ENCODE data around the gene JMJD8.

The JMJD8 gene

DNA sequence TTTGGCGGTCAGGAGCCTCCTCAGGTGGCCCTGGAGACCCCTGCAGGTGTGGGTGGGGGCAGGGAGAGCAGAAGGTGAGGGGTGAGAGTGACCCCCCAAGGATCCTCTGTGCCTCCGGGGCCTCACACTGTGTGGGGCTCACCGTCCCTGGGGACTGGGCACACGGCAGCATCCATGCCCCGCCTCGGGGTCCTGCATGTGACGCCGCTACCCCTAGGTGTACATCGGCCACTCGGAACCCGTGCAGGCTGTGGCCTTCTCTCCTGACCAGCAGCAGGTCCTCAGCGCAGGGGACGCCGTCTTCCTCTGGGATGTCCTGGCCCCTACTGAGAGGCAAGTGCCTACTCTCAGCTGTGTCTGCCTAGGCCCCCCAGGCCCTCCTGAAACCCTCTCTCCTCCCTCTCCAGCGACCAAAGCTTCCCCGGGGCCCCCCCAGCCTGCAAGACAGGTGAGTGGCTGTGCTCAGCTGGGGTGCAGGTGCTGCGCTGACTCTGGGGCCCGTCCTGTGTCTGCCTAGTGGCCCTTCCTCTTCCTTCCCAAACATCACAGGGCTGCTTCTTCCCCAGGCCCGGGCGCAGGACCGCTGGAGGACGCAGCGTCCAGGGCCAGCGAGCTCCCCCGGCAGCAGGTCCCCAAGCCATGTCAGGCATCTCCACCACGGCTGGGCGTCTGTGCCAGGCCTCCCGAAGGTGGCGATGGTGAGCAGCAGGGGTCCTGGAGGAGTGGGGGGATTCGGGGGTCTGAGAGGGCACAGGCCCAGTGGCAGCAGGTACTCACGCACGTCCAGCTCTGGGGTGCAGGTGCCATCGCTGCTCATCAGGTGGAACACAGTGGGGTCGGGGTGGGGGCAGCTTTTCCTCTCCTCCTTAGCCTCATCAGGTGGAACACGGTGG lies 25.2 kb downstream of the JMJD8 start:
- DNase-seq = no peak

DNA sequence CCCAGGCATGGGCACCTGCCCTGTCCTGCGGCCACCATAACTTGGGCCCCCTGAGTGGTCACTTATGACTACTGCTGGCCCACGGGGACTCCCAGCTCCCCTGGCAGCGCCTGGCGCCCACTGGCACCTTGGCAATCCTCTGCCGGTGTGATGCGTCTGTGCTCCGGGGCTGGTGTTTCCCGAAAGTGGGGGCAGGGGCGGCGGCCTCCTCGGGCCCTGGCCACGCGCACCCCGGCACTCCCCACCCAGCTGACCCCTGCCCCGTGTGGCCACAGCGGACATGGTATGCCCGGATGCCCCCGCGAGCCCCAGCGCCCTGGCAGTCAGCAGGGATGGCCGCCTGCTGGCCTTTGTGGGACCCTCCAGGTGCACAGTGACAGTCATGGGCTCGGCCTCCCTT lies 26.6 kb downstream of the JMJD8 start:
- no peak for DNase-seq

DNA sequence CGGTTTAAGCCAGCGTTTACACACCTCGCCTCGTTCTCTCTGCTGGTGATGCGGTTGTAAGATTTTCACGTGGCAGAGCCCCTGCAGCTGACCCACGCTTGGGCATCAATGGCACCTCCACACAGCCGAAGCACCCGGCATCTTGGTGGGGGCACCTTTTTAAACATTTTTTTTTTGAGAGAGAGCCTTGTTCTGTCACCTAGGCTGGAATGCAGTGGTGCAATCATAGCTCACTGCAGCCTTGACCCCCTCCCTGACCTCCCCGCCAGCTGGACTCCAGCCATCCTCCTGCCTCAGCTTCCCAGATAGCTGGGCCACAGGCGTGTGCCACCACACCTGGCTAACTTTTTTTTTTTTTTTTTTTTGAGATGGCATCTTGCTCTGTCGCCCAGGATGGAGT lies 30.1 kb downstream of the JMJD8 start:
- DNase-seq = no peak

DNA sequence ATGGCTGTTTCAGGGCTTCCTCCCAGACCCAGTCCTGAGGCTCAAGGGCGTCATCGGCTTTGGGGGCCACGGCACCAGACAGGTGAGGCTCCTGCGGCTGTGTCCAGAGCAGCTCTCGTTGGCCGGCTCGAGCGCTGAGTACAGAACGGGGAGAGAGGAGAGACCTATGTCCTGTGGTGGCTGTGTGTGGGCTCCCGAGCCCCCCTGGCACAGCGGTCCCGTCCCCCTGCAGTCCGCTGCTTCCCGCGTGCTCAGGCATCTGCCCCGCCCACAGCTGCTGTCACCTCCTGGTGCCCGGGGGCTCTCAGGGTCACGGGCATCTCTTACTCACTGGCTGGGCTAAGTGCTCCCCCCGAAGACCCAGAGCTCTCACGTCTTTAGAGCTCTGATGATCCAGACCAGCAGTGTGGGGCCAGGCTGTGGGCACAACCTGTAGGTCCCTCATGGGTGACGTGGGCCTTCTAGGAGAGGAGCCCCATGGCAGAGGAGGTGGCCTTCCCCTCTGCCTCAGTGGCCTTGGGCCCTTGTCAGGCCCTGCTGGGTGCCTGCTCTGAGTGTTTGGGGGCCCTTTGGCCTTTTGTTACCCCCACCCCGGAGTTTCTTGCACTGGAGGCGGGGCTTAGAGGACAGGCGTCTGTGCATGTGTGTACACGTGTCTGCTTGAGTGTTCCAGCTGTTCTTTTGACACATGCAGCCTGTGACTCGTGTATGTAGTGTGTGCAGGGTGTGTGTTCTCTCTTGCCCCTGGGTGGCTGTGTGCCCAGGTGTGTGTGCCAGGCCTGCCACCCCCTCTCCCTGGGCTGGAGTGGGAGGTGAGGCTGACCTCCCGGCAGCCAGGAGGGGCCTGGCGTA lies 31.5 kb downstream of the JMJD8 start:
- DNase-seq = no peak

DNA sequence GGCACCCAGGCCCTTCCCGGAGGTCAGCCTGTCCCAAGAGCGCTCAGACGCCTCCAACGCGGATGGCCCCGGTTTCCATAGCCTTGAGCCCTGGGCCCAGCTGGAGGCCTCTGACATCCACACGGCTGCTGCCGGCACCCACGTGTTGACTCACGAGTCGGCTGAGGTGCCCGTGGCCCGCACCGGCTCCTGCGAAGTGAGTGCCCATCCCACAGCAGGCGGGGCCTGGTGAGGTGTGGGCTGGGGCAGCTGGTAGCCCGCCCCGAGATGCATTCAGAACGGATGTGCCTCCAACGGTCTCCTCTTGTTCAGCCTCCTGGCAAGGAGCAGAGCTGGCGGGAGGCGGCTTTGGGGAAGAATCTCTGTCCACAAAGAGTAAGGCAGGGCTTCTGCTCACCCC lies 32.3 kb downstream of the JMJD8 start:
- DNase-seq = no peak

DNA sequence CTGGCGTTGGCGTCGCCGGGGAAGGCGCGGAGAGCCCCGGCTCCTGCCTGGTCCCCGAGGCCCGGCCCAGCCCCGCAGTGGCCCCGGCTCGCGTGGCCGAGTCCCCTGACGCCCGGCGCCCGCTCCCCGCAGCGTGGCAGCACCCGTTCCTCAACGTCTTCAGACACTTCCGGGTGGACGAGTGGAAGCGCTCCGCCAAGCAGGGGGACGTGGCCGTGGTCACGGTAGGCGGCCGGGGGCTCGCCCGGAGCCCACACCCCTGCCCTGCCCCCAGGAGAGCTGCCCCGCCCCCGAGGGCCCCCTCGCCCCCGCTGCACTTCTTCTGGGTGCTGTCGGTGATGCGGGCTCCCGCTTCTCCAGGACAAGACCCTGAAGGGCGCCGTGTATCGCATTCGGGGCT lies 34.5 kb downstream of the JMJD8 start:
- no peak for DNase-seq

DNA sequence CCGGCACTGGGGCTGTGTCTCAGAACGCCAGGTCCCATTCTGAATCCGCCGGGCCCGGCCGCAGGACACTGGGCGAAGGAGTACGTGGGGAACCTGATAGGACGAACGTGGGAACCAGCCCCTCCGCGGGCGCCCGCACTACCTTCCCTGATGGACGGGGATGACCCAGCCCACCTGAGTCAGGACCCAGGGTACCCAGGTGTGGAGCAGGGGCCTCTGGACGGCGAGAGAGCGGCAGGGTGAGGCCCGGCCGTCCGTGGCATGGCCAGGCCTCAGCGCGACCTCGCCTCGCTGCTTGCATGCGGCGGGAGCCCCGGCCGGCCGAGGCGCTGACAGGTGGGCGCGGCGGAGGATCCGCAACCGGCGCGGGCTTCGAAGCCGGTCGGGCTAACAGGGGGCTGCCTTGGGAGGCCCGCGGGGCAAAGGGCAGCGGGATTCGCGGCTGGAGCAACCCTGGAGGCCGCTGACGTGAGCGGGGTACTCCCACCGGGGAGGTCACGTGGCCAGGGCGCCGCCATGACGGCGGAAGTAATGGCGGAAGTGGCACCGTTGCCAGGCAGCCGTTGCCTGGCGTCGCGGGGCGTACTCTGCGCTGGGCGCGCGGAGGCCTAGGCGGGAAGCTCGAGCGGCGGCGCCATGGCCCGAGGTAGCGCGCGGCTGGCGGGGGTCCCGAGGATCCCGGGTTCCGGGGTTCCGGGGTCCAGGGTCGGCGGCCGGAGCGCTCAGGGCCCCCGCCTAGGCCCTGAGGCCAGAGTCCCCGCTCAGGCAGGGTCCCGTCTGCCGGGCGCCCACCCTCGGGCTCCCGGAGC lies 35.1 kb downstream of the JMJD8 start, which contains the start of gene WDR90:
Gene WDR90, plus strand, starts transcription at position 585 of the 809 bp plus-strand sequence. Its CDS starts 52 bp downstream, at position 637.
- peak; percentile 87 for DNase-seq

DNA sequence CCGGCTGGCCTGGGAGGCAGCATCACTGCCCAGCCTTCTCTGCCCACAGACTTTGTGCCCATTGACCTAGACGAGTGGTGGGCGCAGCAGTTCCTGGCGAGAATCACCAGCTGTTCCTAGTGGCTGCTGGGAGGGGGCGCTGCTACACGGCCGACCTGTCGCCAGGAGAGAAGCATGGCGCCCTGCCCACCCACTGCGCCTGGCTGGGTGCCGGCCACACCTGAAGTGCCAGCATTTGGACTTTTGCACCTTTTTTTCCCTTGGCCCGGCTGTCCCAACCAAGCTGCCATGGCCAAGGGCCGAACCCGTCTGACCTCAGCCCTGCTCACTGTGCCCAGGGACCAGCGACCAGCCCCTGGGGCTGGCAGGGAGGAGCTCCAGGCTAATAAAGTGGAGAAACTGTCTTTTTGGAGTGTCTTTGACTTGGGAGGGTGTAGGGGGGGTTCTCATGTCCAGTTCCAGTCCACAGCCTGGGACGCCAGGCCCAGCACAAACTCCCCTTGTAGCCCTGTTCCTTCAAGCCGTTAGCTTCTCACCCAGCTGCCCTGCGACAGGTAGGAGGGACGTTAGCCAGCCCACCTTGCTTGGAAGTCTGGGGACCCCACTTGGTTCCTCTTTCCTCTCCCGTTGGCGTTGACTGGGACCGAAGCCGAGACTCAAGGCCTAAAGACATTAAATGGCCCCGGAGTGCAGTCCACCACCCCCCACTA lies 35.9 kb downstream of the JMJD8 start:
- DNase-seq = no peak

DNA sequence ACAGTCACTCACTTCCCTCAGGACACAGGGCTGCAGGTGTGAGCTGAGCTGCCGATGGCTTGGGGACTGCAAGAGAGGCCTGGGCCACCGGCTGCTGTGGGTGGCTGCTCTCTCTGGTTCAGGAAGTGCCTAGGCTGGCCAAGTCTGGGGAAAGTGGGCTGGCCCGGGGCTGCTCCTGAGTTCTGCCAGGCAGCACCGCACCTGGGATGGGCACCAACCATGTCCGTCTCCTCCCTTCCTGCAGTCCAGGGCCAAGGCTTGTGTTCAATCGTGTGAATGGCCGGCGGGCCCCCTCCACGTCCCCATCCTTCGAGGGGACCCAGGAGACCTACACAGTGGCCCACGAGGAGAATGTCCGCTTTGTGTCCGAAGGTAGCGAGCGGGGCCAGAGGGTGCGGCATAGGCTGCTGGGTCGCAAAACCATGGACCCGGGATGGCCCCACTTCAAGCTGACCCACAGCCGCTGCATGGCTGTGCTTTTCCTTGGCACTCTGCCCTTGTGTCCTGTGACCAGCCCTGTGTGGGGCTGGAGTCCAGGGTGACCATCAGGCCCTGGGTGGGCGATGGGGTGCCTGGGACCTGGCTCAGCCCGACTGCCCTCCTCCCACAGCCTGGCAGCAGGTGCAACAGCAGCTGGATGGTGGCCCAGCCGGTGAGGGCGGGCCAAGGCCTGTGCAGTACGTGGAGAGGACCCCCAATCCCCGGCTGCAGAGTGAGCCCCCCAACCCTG lies 36.8 kb downstream of the JMJD8 start:
- no peak for DNase-seq

DNA sequence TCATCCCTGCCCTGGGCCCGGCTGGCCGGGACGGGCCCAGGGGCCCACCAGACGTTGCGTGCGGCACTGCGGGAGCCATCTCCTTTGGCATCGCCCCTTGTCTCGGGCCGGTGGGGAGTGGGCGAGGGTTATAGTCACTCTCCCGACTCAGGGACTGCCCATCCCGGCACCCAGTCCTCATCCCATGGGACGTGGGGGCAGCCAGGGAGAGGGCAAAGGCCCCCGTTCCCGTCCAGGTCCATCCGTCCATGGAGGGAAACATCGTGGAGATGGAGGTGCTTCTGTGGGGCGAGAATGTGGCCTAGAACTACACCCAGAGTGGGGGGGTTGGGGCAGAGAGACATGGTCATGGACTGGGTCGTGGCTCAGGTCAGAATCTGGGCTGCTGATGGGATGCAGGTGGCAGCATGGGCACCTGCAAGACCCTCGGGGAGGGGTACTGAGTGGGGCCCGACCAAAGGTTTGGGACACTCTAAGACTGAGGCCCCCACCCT lies 37.4 kb downstream of the JMJD8 start:
- no peak for DNase-seq

DNA sequence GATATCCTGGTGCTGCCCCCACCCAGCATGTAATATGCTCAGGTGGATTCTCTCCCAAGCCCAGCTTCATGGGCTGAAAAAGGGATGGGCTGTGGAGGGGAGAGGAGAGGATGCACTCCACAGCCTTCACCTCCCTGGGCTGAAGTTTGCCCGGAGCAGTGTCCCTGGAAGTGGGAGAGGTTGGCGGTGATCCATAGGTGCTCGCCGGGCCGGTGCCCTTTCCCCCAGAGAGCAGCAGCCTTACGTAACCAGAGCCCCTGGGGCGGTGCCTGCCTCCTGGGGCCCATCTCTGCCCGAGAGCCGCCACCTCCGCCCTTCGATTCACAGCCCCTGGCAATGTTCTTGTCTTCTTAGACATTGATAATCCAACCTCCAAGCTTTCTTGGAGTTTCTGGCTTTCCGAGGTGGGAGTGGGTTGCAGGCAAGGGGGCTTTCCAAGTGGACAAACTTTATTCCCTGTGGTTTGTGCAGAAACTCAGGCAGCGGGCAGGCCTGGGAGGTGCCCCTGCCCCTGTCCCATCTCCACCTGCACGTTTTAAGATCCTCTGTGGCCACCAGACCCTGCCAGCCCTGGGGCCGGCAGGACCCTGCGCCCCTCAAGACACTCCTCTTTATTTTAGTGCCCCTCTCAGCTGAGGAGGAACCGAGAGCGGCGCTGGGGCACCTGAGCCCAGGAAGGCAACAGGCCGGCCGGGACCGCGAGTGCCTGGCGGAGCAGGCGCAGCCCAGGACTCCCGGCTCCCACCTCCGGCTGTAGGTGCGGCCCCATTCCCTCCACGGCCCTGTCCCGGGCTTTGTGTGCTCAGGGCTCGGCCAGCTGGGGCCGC lies 38.1 kb downstream of the JMJD8 start:
- DNase-seq = no peak

DNA sequence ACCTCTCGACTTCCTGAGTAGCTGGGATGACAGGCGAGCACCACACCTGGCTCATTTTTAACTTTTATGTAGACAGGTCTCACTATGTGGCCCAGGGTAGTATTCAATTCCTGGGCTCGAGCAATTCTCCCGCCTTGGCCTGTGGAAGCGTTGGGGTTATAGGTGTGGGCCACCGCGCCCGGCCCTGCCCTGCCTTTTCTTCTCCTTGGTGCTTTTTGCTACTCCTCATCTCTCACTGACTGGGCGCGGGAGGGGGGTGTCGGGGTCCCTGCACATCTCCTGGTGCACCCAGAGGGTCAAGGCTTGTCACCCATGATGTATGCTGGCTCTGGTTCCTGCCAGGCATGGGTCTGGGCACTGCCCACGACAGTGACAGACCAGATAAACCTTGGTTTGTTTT lies 39.6 kb downstream of the JMJD8 start:
- DNase-seq = no peak

DNA sequence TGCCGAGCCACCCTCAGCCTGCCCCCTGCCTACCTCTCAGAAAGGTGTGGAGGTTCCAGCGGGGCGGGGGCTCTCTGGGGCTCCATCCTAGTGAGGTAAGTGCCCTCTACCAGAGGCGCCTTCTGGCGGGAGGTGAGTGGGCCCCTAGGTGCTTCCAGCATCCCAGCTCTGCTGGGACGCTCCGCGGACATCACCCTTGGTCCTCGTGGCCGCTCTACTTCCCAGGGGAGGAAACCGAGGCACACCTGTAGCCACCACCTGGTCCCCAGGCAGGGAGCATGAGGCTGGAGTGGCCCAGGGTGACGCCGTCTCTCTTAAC lies 41.1 kb downstream of the JMJD8 start:
- DNase-seq = no peak

DNA sequence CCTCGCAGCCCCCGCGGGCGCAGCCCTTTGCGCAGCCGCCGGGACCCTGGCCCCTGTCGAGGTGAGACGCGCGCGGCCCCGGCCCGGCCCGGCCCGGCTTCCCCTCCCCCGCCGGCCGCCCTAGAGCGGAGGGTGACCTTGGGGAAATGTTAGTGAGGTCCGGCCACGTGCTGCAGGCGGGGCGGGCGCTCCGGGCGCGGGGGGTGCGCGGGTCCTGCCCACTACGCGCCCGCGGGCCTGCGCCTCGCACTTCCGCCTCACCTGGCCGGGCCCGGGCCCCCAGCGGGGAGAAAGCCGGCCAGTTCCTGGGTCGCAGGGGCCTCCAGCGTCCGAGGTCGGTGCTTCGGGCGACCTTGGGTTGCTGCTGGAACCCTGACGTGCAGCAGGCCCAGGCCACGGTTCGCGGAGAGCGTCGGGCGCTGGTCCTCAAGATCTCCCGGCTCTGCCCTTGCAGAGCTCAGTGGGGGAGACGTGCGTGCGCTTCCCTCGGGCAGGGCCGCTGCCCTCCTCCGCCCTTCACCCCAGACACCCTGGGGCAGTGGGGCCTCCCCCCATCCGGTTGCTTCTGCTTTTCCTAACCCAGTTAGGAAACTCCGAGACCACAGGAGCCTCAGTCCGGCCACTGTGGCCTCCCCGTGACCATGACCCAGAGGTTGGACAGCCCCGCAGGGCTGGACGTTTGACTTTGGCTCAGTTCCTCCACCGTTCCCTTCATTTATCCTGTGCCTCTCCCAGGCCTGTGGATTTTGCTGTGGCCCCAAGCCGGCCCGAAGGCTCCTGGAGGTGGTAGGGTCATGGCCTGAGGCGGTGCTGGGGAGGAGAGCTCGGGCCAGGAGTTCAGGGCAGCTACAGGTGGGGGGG lies 41.7 kb downstream of the JMJD8 start:
- no peak for DNase-seq

DNA sequence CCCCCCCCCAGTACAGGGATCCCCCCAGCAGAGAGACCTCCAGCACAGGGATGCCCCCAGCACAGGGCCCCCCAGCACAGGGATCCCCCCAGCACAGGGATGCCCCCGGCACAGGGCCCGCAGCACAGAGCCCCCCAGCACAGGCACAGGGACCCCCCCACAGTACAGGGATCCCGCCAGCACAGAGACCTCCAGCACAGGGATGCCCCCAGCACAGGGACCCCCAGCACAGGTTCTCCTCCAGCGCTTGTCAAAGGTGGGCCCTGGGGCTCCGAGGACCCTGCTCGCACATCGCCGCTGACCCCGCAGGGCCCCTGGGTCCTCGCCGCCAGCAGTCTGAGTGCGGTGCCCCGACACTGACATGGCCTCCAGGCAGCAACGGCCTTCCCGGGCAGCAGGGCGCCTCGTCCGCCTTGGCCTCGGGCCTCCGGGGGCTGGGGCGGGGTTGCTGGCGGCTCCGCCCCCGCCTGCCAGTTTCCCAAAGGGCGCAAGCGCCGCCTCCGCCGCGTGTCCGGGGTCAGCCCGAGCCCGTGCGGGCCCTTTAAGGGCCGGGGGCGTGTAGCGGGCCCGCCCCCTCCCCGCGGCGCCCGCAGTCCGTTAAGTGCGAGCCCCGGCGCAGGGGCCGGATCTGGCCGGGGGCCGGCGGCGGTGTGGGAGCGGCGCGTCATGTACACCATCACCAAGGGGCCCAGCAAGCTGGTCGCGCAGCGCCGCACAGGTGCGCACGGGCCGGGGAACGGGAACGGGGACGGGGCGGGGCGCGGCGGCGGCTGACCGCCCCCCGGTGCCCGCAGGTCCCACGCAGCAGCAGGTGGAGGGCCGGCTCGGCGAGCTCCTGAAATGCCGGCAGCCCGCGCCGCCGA lies 42.6 kb downstream of the JMJD8 start, which contains the start of gene MCRIP2:
Gene MCRIP2, plus strand, starts transcription at position 503 of the 863 bp plus-strand sequence. Its CDS starts 164 bp downstream, at position 667.
- DNase-seq = peak; percentile 38

DNA sequence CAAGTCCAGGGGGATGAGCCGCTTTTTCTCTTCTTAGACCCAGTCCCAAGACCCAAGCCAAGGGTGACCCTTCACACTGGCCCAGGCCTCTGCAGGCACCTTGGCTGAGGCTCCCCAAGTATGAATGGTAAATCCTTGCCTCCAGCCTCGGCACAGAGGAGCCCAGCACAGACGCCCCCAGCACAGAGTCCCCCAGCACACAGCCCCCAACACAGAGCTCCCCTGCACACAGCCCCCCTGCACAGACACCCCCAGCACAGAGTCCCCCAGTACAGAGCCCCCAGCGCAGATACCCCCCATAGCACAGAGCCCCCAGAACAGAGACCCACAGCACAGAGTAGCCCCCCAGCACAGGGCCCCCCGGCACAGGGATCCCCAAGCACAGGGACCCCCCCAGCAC lies 43.5 kb downstream of the JMJD8 start:
- no peak for DNase-seq

DNA sequence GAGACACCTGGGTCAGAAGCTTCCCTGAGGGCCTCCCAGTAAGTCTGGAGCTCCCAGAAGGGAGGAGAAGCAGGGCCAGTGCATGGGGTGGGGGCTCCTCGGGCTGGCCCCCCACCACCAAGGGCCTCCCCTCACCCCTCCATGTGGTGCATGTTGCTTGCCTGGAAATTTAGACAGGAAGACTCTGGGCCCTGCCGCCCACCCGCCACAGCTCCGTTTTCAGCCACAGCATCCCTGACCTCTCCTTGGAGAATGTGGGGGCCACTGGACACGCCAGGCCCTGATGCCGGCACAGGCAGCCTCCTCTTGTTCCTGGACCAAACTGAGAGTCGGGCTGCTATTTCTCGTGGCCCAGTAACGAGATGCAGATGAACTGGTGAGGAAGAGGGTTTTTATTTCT lies 45.3 kb downstream of the JMJD8 start:
- DNase-seq = no peak

DNA sequence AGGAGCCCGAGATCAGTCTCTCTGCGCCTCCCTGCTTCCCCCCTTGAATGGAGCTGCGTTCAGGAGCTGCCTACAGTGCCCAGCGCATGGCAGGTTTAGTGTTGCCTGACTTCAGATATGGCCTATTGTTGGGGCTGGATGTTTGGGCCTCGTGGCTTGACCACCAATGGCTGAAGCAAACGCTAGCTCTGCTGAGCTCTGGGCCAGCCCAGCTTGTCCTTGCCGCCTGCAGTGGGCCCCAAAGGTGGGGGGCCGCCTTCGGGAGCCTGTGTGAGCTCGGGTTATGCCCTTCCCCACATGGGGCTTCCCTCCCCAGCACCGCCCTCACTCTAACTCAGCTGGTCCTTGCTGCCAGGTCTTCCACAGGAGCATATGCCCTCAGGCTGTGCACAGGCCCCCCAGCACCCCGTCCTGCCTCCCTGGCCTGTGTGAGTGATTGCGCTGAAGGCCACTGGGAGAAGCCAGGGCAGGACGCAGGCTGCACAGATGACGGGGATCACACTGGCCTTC lies 46.0 kb downstream of the JMJD8 start:
- DNase-seq = no peak
